ENCODE measurements around the gene SNX10. TPM values are rescaled to one million over a fixed set of nuclear protein-coding genes. Genes with fewer than 3 reads are reported as not detected.

SNX10 gene
- total RNA-seq, 1 donor from 2014 or later = 73.8 TPM

GRCh38 chr7:26365901-26366275 lies 74.2 kb downstream of the SNX10 start:
- Histone ChIP-seq H3K9me3 (no peaks in the 10 kb centered on the region), H3K27ac (no peak overlapping the region), H3K4me3 (no peak overlapping the region), H3K4me1 (peaks cover 15% of the 10 kb centered on the region), H3K27me3 (peaks cover 3% of the 10 kb centered on the region), H3K36me3 (peaks cover 6% of the 10 kb centered on the region)
- no peak for DNase-seq
- no peak for ATAC-seq
- TF ChIP-seq CTCF (IDR thresholded peaks at IDR 0.05) = no peak
- intact Hi-C loops (cut with DNase I) = loop anchor here (5.0 to 10.0 kb wide), 2 partner anchors 281 to 474 kb away; no protein-coding TSS in a partner anchor

- peaks cover 5% of the 10 kb centered on the region for H3K27me3 ChIP-seq
- no peak for DNase-seq
- no peak for TF ChIP-seq CTCF (IDR thresholded peaks at IDR 0.05)
- no peak for ATAC-seq
- no peaks in the 10 kb centered on the region for H3K9me3 ChIP-seq
- no peak overlapping the region for H3K4me3 ChIP-seq
- peak overlapping the region; percentile 15 for H3K27ac ChIP-seq
- H3K4me1 ChIP-seq = peaks cover 15% of the 10 kb centered on the region
- intact Hi-C loops (cut with DNase I) = loop anchor here (5.0 to 10.0 kb wide), 2 partner anchors 282 to 475 kb away; no protein-coding TSS in a partner anchor
- peaks cover 6% of the 10 kb centered on the region for H3K36me3 ChIP-seq
These were observed 75.6 kb downstream of the SNX10 start for GRCh38 chr7:26367219-26367711.

- Histone ChIP-seq H3K9me3 (no peaks in the 10 kb centered on the region), H3K27me3 (peaks cover 16% of the 10 kb centered on the region), H3K4me3 (no peak overlapping the region), H3K4me1 (peaks cover 15% of the 10 kb centered on the region), H3K27ac (no peak overlapping the region), H3K36me3 (peaks cover 6% of the 10 kb centered on the region)
- ATAC-seq (no peak), DNase-seq (no peak)
- intact Hi-C loops (cut with DNase I) = loop anchor here (5.0 to 10.0 kb wide), 2 partner anchors 284 to 476 kb away; no protein-coding TSS in a partner anchor
- no peak for TF ChIP-seq CTCF (IDR thresholded peaks at IDR 0.05)
These were observed 76.9 kb downstream of the SNX10 start for GRCh38 chr7:26368542-26368941.

GRCh38 chr7:26369593-26369992 lies 77.9 kb downstream of the SNX10 start:
- Histone ChIP-seq H3K4me3 (peak overlapping the region; percentile 6), H3K36me3 (peaks cover 6% of the 10 kb centered on the region), H3K4me1 (peaks cover 15% of the 10 kb centered on the region), H3K27me3 (peaks cover 26% of the 10 kb centered on the region), H3K9me3 (no peaks in the 10 kb centered on the region), H3K27ac (peak overlapping the region; percentile 28)
- no peak for DNase-seq
- intact Hi-C loops (cut with DNase I) = loop anchor here (5.0 to 10.0 kb wide), 2 partner anchors 285 to 477 kb away; no protein-coding TSS in a partner anchor
- peak; percentile 80 for TF ChIP-seq CTCF (IDR thresholded peaks at IDR 0.05)
- peak; percentile 84 for ATAC-seq

- no peak for TF ChIP-seq CTCF (IDR thresholded peaks at IDR 0.05)
- Histone ChIP-seq H3K27me3 (peaks cover 29% of the 10 kb centered on the region), H3K9me3 (no peaks in the 10 kb centered on the region), H3K36me3 (peaks cover 6% of the 10 kb centered on the region), H3K4me3 (peak overlapping the region; percentile 6), H3K4me1 (peaks cover 15% of the 10 kb centered on the region), H3K27ac (peak overlapping the region; percentile 28)
- intact Hi-C loops (cut with DNase I) = loop anchor here (5.0 kb wide), 1 partner anchor 787 kb away; the partner anchor contains the start of gene HOXA7
- DNase-seq (no peak), ATAC-seq (peak; percentile 24)
These were observed 78.3 kb downstream of the SNX10 start for GRCh38 chr7:26370011-26370410.
